Measurements from ENCODE around the gene CDH11.

CDH11 gene

DNA sequence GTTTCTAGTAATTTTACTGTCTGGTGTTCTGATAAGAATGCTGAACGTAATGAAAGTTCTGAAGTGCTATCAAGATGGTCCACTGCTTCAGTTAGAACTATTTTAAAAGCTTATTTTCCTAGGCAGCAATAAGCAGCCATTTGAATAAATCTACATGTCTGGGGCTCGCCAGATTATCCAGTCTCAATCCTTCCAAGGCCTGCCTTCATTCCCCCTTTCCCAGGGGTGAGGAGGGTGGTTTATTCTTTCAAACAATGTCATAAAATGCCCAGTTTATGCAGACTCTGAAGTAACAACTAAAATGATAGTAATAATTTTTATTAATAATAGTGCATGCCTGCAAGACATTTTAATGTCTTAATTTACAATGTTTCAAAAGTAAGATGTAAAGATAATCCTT, 2.4 kb downstream of the CDH11 start:
- CTCF ChIA-PET, result no interaction called here

GRCh38 chr16:65118871-65119270, 3.0 kb downstream of the CDH11 start:
- CTCF ChIA-PET, result no interaction called here
- POLR2A ChIA-PET, result no interaction called here
- no peak for DNase-seq (ENCODE audit: extremely low spot score)
- TF ChIP-seq HDGF (IDR thresholded peaks at IDR 0.05; ENCODE audit: borderline replicate concordance), result no peak
- TF ChIP-seq SUZ12 (IDR thresholded peaks at IDR 0.05), result no peak
- TF ChIP-seq BHLHE40 (IDR thresholded peaks at IDR 0.05; ENCODE audit: borderline replicate concordance), result no peak
- TF ChIP-seq L3MBTL2 (conservative IDR thresholded peaks at IDR 0.05), result no peak
- no peak for TF ChIP-seq TARDBP (IDR thresholded peaks at IDR 0.05)
- TF ChIP-seq FOXM1 (IDR thresholded peaks at IDR 0.05; ENCODE audit: borderline replicate concordance), result no peak
- TF ChIP-seq ARNT (IDR thresholded peaks at IDR 0.05), result no peak
- TF ChIP-seq ELF4 (IDR thresholded peaks at IDR 0.05), result no peak
- TF ChIP-seq LEF1 (IDR thresholded peaks at IDR 0.05; ENCODE audit: borderline replicate concordance), result no peak

More for the DNA sequence above, 2.4 kb downstream of the CDH11 start:
- POLR2A ChIA-PET, result no interaction called here
- DNase-seq (ENCODE audit: extremely low spot score), result no peak
- no peak for TF ChIP-seq ZNF384 (IDR thresholded peaks at IDR 0.05)
- no peak for TF ChIP-seq FOXA1 (IDR thresholded peaks at IDR 0.05)
- no peak for TF ChIP-seq L3MBTL2 (conservative IDR thresholded peaks at IDR 0.05)

DNA sequence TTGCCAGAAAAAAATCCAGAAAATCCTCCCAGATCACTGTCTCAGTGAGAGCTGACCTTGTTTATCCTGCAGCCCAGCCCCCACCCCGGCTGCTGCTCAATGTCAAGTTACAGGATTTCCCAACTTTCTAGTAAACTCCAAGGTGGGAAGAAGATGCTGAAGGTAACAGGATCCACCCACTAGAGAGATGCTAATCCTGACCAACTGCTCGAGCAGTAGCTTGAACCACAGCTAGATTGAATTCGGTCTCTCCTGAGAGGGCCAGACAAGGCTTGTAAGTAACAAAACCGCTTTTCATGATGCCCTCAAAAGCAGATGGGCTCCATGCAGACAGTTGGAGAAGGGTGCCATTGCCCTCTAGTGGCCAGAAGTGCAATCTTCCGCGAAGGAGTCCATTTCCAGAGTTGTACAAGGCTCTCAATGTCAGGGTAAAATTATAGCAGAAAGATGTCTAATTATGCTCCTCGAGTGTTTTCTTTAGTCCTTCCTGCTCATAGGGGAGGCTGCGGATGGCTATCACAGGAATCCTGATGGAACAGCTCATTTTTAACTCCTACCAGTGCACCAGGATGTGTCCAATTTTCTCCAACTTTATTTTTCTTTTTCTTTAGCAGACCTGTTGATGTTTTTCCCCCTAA, 3.9 kb downstream of the CDH11 start:
- ChIA-PET CTCF (interaction anchor here (0.6 kb wide), 1 partner anchor 256 kb away, joined by 3 read pairs; no protein-coding TSS in a partner anchor), POLR2A (no interaction called here)
- TF ChIP-seq ELF4 (IDR thresholded peaks at IDR 0.05), result no peak
- TF ChIP-seq HDGF (IDR thresholded peaks at IDR 0.05; ENCODE audit: borderline replicate concordance), result no peak
- no peak for TF ChIP-seq FOXK2 (IDR thresholded peaks at IDR 0.05)
- TF ChIP-seq, protein P1, sequence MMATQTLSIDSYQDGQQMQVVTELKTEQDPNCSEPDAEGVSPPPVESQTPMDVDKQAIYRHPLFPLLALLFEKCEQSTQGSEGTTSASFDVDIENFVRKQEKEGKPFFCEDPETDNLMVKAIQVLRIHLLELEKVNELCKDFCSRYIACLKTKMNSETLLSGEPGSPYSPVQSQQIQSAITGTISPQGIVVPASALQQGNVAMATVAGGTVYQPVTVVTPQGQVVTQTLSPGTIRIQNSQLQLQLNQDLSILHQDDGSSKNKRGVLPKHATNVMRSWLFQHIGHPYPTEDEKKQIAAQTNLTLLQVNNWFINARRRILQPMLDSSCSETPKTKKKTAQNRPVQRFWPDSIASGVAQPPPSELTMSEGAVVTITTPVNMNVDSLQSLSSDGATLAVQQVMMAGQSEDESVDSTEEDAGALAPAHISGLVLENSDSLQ (IDR thresholded peaks at IDR 0.05), result no peak
- TF ChIP-seq CTBP1 (IDR thresholded peaks at IDR 0.05; ENCODE audit: borderline replicate concordance), result no peak
- TF ChIP-seq ZNF384 (IDR thresholded peaks at IDR 0.05), result no peak
- no peak for TF ChIP-seq TARDBP (IDR thresholded peaks at IDR 0.05)
- TF ChIP-seq SP1 (IDR thresholded peaks at IDR 0.05), result no peak
- TF ChIP-seq NFRKB (IDR thresholded peaks at IDR 0.05), result no peak
- TF ChIP-seq SUZ12 (IDR thresholded peaks at IDR 0.05), result no peak
- TF ChIP-seq FOXA1 (IDR thresholded peaks at IDR 0.05), result no peak
- TF ChIP-seq FOXM1 (IDR thresholded peaks at IDR 0.05; ENCODE audit: borderline replicate concordance), result no peak
- TF ChIP-seq L3MBTL2 (conservative IDR thresholded peaks at IDR 0.05), result no peak
- TF ChIP-seq ARNT (IDR thresholded peaks at IDR 0.05), result no peak
- peak; percentile 50 for DNase-seq (ENCODE audit: extremely low spot score)

GRCh38 chr16:65116818-65117430, 4.9 kb downstream of the CDH11 start:
- CTCF ChIA-PET, result no interaction called here
- no peak for DNase-seq (ENCODE audit: extremely low spot score)
- TF ChIP-seq FOXA1 (IDR thresholded peaks at IDR 0.05), result no peak
- POLR2A ChIA-PET, result no interaction called here

GRCh38 chr16:65116216-65116615, 5.6 kb downstream of the CDH11 start:
- TF ChIP-seq L3MBTL2 (conservative IDR thresholded peaks at IDR 0.05) (no peak), NFRKB (IDR thresholded peaks at IDR 0.05) (no peak), TARDBP (IDR thresholded peaks at IDR 0.05) (no peak), HDGF (IDR thresholded peaks at IDR 0.05; ENCODE audit: borderline replicate concordance) (no peak), ARNT (IDR thresholded peaks at IDR 0.05) (no peak), CTBP1 (IDR thresholded peaks at IDR 0.05; ENCODE audit: borderline replicate concordance) (no peak), FOXM1 (IDR thresholded peaks at IDR 0.05; ENCODE audit: borderline replicate concordance) (no peak), LEF1 (IDR thresholded peaks at IDR 0.05; ENCODE audit: borderline replicate concordance) (no peak), FOXK2 (IDR thresholded peaks at IDR 0.05) (no peak), ELF4 (IDR thresholded peaks at IDR 0.05) (no peak), BHLHE40 (IDR thresholded peaks at IDR 0.05; ENCODE audit: borderline replicate concordance) (no peak), FOXA1 (IDR thresholded peaks at IDR 0.05) (no peak)
- TF ChIP-seq, protein P1 (IDR thresholded peaks at IDR 0.05), result no peak
- ChIA-PET CTCF (no interaction called here), POLR2A (no interaction called here)
- DNase-seq (ENCODE audit: extremely low spot score), result no peak

DNA sequence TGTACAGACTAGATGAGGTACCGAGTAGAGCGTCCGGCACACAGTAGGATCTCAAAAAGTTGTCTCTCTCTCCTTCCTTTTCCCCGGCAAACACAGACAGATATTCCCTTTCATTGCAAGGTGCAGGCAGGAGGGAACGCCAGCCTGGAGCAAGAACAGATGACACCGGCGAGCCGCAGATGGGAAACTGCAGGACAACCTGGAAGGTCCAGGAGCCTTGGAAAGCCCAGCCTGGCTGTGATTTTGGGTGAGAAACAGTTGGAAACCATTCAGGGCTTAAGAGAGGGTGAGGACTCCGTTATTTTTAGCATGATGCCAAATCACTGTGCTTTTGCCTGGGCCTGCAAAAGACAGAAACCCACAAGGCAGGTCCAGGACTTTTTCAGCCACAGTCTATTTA, 7.3 kb downstream of the CDH11 start:
- TF ChIP-seq FOXM1 (IDR thresholded peaks at IDR 0.05; ENCODE audit: borderline replicate concordance) (no peak), BHLHE40 (IDR thresholded peaks at IDR 0.05; ENCODE audit: borderline replicate concordance) (no peak), ZNF384 (IDR thresholded peaks at IDR 0.05) (no peak)
- CTCF ChIA-PET, result no interaction called here
- DNase-seq (ENCODE audit: extremely low spot score), result no peak
- POLR2A ChIA-PET, result no interaction called here

GRCh38 chr16:65113441-65113840, 8.4 kb downstream of the CDH11 start:
- TF ChIP-seq, protein P1 (IDR thresholded peaks at IDR 0.05), result no peak
- TF ChIP-seq L3MBTL2 (conservative IDR thresholded peaks at IDR 0.05) (no peak), HDGF (IDR thresholded peaks at IDR 0.05; ENCODE audit: borderline replicate concordance) (no peak), CTBP1 (IDR thresholded peaks at IDR 0.05; ENCODE audit: borderline replicate concordance) (no peak), ARNT (IDR thresholded peaks at IDR 0.05) (no peak), LEF1 (IDR thresholded peaks at IDR 0.05; ENCODE audit: borderline replicate concordance) (no peak), SUZ12 (IDR thresholded peaks at IDR 0.05) (no peak), BHLHE40 (IDR thresholded peaks at IDR 0.05; ENCODE audit: borderline replicate concordance) (no peak), TARDBP (IDR thresholded peaks at IDR 0.05) (no peak), SP1 (IDR thresholded peaks at IDR 0.05) (no peak), ZNF384 (IDR thresholded peaks at IDR 0.05) (no peak), FOXK2 (IDR thresholded peaks at IDR 0.05) (no peak), FOXM1 (IDR thresholded peaks at IDR 0.05; ENCODE audit: borderline replicate concordance) (no peak), FOXA1 (IDR thresholded peaks at IDR 0.05) (no peak), NFRKB (IDR thresholded peaks at IDR 0.05) (no peak), ELF4 (IDR thresholded peaks at IDR 0.05) (no peak)
- ChIA-PET POLR2A (no interaction called here), CTCF (interaction anchor here (0.6 kb wide), 1 partner anchor 1111 kb away, joined by 3 read pairs; no protein-coding TSS in a partner anchor)
- no peak for DNase-seq (ENCODE audit: extremely low spot score)

All from HEK293T (cell line).